GM18508 (cell line): Measurements from ENCODE around the gene APOL3.
"Not testable (repeated sequence)": the region's sequence is repeated elsewhere in the genome, so short reads cannot be mapped to it uniquely, and the experiment has no call there.

Source experiments
- ATAC-seq: cut with Tn5 transposase; IDR thresholded peaks from one replicate; pipeline ENCODE4 v1.9.1; 2021; ENCODE audit warnings: moderate number of reproducible peaks; ENCODE audit not compliant: insufficient read depth, unreplicated experiment

Gene APOL3

DNA sequence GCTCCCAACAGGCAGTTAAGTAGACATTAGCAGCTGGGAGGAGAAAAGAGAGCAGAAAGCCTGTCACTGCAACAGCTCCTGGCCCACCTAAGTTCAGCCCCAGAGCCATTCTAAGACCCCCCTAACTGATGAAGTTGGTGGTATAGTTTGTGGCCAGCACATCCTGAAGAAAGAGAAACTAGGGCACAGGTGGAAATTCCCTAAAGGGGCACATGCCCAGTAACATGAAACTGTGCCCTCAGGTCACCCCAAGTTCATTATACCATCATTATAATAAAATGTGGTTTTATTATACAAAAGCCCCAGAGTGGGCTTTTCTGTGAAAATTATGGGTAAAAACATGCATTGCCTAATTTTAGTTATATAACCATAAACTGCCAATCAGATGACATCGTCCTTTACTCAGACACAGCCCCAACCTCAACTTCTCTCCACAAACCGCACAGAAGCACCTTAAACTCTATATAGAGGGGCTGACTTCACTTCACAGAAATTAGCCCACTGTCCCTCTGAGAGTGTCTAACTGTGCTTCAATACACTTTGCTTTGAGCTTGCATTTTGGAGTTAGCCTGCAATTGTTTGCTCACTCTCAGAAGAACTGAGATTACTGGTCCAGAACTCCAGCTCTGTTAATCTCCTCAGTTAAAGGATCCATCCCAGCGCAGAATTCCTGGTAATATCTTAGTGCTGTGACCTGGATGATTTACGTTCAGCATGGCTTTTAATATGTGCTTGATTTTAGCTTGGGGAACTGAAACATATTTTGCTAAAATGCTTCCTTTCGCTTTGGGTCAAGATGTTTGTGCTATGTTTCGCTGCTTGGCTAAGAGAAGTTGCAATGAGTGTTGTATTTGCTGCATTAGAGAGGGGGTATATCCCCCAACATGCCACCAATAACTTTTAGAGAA lies 1.8 kb upstream of the APOL3 start:
- ATAC-seq: no peak

- not testable (repeated sequence) for ATAC-seq
Observed at GRCh38 chr22:36161793-36162126, 1.2 kb upstream of the APOL3 start.

GRCh38 chr22:36156515-36157419 lies 3.8 kb downstream of the APOL3 start:
- ATAC-seq: no peak

DNA sequence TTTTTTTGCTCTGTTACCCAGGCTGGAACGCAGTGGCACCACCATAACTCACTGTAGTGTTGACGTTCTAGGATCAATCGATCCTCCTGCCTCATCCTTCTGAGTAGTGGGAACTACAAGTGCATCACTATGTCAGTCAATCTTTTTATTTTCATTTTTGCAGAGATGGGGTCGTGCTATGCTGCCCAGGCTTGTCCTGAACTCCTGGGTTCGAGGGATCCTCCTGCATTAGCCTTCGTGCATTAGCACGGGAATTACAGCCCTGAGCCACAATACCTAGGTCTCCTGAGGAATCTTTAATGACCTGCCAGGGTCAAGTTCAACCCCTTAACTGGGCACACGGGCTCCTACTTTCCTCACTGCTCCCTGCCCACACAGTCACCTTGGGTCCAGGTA lies 4.4 kb downstream of the APOL3 start:
- no peak for ATAC-seq

- ATAC-seq: no peak
Observed at GRCh38 chr22:36155702-36156101, 4.9 kb downstream of the APOL3 start.

- no peak for ATAC-seq
Observed at GRCh38 chr22:36154423-36154945, 6.1 kb downstream of the APOL3 start.

DNA sequence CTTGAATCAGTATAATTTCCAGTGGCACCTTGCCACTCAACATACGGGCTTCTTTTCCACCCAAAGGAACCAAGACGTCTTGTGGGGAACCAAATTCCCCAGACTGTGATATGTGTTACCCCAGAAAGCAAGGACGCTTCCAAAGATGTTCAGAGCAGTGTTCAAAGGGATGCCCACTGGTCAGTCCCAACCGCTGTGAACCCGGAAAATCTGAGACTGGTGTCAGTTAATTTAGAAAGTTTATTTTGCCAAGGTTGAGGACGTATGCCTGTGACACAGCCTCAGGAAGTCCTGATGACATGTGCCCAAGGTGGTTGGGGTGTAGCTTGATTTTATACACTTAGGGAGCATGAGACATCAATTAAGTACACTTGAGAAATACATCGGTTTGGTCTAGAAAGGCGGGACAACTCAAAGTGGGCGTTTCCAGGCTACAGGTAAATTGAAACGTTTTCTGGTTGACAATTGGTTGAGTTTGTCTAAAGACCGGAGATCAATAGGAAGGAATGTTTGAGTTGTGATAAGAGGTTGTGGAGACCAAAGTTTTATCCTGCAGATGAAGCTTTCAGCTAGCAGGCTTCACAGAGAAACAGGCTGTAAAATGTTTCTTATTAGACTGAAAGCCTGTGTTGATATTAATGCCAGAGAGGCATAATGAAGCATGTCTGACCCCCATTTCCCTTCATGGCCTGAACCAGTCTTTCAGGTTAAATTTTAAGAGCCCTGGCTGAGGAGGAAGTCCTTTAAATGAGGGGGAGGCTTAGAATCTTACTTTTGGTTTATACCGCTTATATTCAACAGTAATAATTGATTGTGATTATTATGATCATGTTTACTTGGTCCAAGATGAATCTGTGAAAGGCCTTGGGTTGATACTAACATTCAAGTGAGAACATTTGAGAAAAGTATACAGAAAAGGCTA lies 6.8 kb downstream of the APOL3 start:
- ATAC-seq: no peak

- ATAC-seq: not testable (repeated sequence)
Observed at GRCh38 chr22:36152821-36153220, 7.7 kb downstream of the APOL3 start.

DNA sequence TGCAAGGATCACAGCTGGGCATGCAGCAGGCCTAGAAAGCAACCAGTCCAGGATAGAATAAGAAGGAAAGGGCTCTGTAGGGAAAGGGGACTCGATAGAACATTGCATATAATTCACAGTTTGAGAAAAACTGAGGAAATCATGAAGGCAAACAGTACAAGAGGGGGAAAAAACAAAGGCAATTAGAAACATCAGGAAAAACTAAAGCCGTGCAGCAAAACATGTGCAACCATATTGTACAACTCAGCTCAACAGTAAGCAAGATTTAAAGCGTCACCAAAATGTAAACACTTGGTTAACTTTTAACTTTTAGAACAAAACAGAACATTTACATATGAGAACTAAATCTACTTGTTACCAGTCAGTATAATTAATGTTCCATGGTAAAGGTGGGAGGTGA lies 8.5 kb downstream of the APOL3 start:
- ATAC-seq: no peak

GRCh38 chr22:36151006-36151595 lies 9.5 kb downstream of the APOL3 start:
- no peak for ATAC-seq

GRCh38 chr22:36149441-36149840 lies 11.1 kb downstream of the APOL3 start:
- no peak for ATAC-seq

GRCh38 chr22:36148411-36148810 lies 12.1 kb downstream of the APOL3 start:
- ATAC-seq: no peak

DNA sequence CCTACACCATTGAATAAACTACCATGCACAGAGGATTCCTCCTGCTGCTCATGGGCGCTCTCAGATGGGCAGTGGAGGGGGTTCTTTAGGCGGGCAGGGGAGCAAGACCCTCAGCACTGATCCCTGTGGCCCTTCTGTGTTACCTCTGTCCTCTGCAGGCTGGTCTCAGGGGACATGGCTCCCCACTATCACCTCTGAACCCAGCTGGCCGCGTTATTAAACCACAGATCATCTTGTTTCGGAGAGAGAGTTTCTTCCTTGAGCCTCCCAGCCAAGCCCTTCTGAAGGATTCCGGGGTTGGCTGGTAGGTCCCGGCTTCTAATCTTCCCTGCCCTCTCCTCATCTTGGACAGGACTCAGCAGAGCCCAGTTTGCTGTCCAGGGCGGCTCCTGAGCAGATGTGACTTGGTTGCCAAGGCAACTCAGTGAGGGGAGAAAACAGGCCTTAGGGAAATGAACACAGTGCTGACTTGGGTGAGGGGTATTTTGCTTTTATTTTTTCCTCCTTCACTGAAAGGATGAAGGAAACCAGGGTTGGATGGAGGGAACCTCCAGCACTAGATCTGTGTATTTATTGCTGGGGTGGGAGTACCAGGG lies 13.3 kb downstream of the APOL3 start:
- ATAC-seq: no peak

DNA sequence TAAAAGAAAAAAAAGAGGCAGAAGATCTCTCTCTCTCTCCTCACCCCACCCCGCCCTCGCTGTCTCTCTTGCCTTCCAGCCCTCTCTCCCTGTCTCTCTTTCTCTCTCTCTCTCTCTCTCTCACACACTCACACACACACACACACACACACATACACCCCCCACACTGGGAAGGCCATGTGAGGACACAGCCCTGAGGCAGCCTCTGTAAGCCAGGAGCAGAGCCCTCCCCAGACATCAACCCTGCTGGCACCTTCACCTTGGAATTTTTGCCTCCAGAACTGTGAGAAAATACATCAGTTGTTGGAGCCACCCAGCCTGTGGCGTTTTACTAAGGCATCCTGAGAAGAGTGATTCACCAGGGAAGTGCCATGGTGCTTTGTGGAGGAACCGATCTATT lies 14.7 kb downstream of the APOL3 start:
- ATAC-seq: no peak

DNA sequence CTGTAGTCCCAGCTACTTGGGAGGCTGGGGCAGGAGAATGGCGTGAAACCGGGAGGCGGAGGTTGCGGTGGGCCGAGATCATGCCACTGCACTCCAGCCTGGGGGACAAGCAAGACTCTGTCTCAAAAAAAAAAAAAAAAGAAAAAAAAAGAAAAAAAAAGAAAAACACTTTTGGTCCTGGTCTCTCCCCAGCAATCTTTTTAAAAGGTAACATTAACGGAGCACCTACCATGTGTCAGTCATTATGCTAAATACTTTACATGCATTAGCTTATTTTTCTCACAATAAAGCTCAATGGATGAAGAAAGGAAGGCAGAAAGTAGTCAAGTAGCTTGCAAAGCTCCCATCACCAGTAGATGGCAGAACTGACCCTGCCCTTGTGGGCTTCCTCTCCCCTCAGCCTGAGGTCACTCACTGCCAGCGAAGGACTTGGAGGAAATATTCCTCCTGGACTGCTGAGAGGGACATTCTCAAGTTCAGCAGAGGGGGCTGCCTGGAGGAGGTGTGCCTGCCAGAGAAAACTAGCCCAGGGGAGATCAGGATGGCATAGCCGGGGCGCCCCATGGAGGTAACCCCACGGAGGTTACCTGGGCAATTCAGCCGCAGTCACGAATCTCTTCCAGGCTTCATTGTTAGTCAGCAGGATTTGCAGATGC lies 15.5 kb downstream of the APOL3 start:
- no peak for ATAC-seq

GRCh38 chr22:36143956-36144355 lies 16.6 kb downstream of the APOL3 start:
- no peak for ATAC-seq

DNA sequence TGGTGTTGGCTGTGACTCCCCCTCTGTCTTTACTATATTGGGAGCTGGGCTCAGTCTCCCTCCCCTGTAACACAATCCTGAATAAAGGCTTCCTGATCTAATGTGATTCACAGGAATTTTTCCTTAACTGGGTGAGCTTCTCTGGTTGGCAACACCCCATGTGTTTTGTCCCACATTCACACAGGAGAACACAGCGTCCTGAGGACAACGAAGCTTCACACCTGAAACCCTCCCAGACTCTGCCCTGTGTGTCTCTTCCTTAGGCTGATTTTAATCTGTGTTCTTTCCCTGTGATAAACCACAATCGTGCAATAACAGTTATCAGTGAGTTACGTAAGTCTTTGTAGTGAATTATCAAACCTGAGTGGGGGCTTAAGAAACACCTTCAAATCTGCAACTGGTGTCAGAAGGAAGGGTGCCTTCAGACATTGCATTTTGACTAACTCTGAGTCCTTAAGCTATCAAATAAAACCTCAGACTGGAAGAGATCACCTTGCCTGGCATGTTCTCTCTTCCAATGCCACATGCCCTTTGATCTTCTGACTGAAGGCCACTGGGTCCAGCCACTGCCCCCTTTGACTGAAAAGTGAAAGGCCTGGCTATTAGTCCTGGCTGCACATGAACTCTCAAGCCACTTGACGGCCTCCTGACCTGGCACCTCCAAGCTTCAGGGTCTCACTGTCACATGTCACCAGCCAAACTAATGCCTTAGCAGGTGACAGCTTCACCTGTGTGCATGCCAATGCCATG lies 17.3 kb downstream of the APOL3 start:
- ATAC-seq: no peak

DNA sequence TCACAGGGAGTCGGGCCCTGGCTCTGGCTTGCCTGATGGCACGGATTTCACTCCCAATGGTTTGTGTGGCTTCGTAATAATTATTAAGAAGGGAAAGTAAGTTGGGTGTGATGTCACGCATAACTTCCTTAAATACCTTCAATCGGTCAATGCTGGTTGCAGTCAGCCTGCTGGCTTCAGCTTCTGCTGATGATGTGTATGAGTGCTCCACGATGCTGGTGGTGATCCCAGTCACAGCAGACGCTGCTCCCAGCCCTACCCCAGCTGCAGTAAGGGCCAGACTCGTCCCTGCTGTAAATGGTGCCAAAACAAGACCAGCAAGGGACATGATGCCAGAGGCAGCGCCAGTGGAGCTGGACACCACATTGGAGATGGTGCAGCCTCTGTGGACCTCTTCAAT lies 19.1 kb downstream of the APOL3 start:
- ATAC-seq: no peak
